Measurements from ENCODE around the gene LRRTM1.

DNA sequence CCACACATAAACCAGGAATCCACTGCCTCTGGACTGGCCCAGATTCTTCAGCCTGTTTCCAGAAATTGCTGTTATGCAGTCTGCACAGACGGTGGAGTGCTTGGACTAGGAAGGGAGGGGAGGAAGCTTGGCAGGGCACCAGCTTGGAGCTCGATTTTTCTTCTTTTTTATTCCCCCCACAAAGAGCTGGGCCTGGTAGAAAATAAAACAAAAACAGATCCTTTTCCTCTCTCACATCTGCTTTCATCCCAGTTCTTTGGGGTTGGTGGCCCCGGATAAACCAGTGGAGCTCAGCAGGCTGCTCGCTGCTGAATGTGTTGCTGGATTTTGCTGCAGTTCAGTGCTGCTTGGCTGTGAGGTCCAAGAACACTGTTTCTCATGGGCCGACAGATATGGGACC lies 16.0 kb downstream of the LRRTM1 start:
- TF ChIP-seq SMC3 (IDR thresholded peaks at IDR 0.05; ENCODE audit: low read depth, low read length) (0 out of 2 replicates have a peak, but pooled peaks have one; percentile 5), BHLHE40 (IDR thresholded peaks at IDR 0.05; ENCODE audit: low read depth, low read length) (no peak), RCOR1 (IDR thresholded peaks at IDR 0.05; ENCODE audit: insufficient replicate concordance, low read length) (no peak), RAD21 (IDR thresholded peaks at IDR 0.05; ENCODE audit: low read length) (peak; percentile 44), POLR2A (IDR thresholded peaks at IDR 0.05; ENCODE audit: low read depth, low read length) (no peak)
- TF ChIP-seq, protein P1, sequence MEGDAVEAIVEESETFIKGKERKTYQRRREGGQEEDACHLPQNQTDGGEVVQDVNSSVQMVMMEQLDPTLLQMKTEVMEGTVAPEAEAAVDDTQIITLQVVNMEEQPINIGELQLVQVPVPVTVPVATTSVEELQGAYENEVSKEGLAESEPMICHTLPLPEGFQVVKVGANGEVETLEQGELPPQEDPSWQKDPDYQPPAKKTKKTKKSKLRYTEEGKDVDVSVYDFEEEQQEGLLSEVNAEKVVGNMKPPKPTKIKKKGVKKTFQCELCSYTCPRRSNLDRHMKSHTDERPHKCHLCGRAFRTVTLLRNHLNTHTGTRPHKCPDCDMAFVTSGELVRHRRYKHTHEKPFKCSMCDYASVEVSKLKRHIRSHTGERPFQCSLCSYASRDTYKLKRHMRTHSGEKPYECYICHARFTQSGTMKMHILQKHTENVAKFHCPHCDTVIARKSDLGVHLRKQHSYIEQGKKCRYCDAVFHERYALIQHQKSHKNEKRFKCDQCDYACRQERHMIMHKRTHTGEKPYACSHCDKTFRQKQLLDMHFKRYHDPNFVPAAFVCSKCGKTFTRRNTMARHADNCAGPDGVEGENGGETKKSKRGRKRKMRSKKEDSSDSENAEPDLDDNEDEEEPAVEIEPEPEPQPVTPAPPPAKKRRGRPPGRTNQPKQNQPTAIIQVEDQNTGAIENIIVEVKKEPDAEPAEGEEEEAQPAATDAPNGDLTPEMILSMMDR (conservative IDR thresholded peaks at IDR 0.05; ENCODE audit: low read depth, low read length), result peak; percentile 29

All from IMR-90 (cell line).